Measurements from ENCODE around the gene FRY.

FRY gene

GRCh38 chr13:32247887-32248286 lies 216.3 kb downstream of the FRY start:
- Histone ChIP-seq H3K27me3 (ENCODE audit: control insufficient read depth in 5 of 5, insufficient read depth in 4 of 5, low read length in 5 of 5) (no peaks in the 10 kb centered on the region), H3K4me1 (ENCODE audit: control insufficient read depth in 5 of 5, insufficient read depth in 5 of 5, low read length in 5 of 5) (peaks cover 0 to 3% (median 0%) of the 10 kb centered on the region in 5 donors), H3K9me3 (ENCODE audit: control insufficient read depth in 5 of 5, low read length in 5 of 5) (no peaks in the 10 kb centered on the region), H3K4me3 (ENCODE audit: low read depth in 1 of 5, low read length in 5 of 5) (no peak overlapping the region), H3K36me3 (ENCODE audit: control insufficient read depth in 5 of 5, insufficient read depth in 5 of 5, low read length in 5 of 5) (peaks cover 3 to 30% (median 19%) of the 10 kb centered on the region in 5 donors), H3K9ac (ENCODE audit: low read length in 5 of 5) (no peak overlapping the region), H3K27ac (ENCODE audit: low read depth, low read length) (no peak overlapping the region)

GRCh38 chr13:32248801-32249200 lies 217.2 kb downstream of the FRY start:
- H3K27ac ChIP-seq (ENCODE audit: low read depth, low read length) = no peak overlapping the region
- peaks cover 3 to 30% (median 21%) of the 10 kb centered on the region in 5 donors for H3K36me3 ChIP-seq (ENCODE audit: control insufficient read depth in 5 of 5, insufficient read depth in 5 of 5, low read length in 5 of 5)
- H3K27me3 ChIP-seq (ENCODE audit: control insufficient read depth in 5 of 5, insufficient read depth in 4 of 5, low read length in 5 of 5) = no peaks in the 10 kb centered on the region
- H3K9ac ChIP-seq (ENCODE audit: low read length in 5 of 5) = no peak overlapping the region
- peaks cover 0 to 4% (median 0%) of the 10 kb centered on the region in 5 donors for H3K4me1 ChIP-seq (ENCODE audit: control insufficient read depth in 5 of 5, insufficient read depth in 5 of 5, low read length in 5 of 5)
- no peak overlapping the region for H3K4me3 ChIP-seq (ENCODE audit: low read depth in 1 of 5, low read length in 5 of 5)
- H3K9me3 ChIP-seq (ENCODE audit: control insufficient read depth in 5 of 5, low read length in 5 of 5) = no peaks in the 10 kb centered on the region

GRCh38 chr13:32252812-32253438 lies 221.4 kb downstream of the FRY start:
- no peak overlapping the region for H3K4me3 ChIP-seq (ENCODE audit: low read depth in 1 of 5, low read length in 5 of 5)
- H3K27ac ChIP-seq (ENCODE audit: low read depth, low read length) = no peak overlapping the region
- H3K4me1 ChIP-seq (ENCODE audit: control insufficient read depth in 5 of 5, insufficient read depth in 5 of 5, low read length in 5 of 5) = peaks cover 0 to 18% (median 0%) of the 10 kb centered on the region in 5 donors
- no peaks in the 10 kb centered on the region for H3K9me3 ChIP-seq (ENCODE audit: control insufficient read depth in 5 of 5, low read length in 5 of 5)
- peaks cover 0 to 32% (median 19%) of the 10 kb centered on the region in 5 donors for H3K36me3 ChIP-seq (ENCODE audit: control insufficient read depth in 5 of 5, insufficient read depth in 5 of 5, low read length in 5 of 5)
- no peaks in the 10 kb centered on the region for H3K27me3 ChIP-seq (ENCODE audit: control insufficient read depth in 5 of 5, insufficient read depth in 4 of 5, low read length in 5 of 5)
- H3K9ac ChIP-seq (ENCODE audit: low read length in 5 of 5) = no peak overlapping the region

GRCh38 chr13:32253911-32254399 lies 222.4 kb downstream of the FRY start:
- H3K4me1 ChIP-seq (ENCODE audit: control insufficient read depth in 5 of 5, insufficient read depth in 5 of 5, low read length in 5 of 5) = peaks cover 0 to 18% (median 0%) of the 10 kb centered on the region in 5 donors
- no peaks in the 10 kb centered on the region for H3K9me3 ChIP-seq (ENCODE audit: control insufficient read depth in 5 of 5, low read length in 5 of 5)
- no peaks in the 10 kb centered on the region for H3K27me3 ChIP-seq (ENCODE audit: control insufficient read depth in 5 of 5, insufficient read depth in 4 of 5, low read length in 5 of 5)
- peak overlapping the region; percentile 6 for H3K27ac ChIP-seq (ENCODE audit: low read depth, low read length)
- peak overlapping the region in 4 of 5 donors; percentile 43 to 55 (median 48) for H3K4me3 ChIP-seq (ENCODE audit: low read depth in 1 of 5, low read length in 5 of 5)
- peak overlapping the region in 1 of 5 donors; percentile 26 for H3K9ac ChIP-seq (ENCODE audit: low read length in 5 of 5)
- H3K36me3 ChIP-seq (ENCODE audit: control insufficient read depth in 5 of 5, insufficient read depth in 5 of 5, low read length in 5 of 5) = peaks cover 0 to 32% (median 19%) of the 10 kb centered on the region in 5 donors

GRCh38 chr13:32254416-32254815 lies 222.8 kb downstream of the FRY start:
- Histone ChIP-seq H3K27ac (ENCODE audit: low read depth, low read length) (peak overlapping the region; percentile 6), H3K9me3 (ENCODE audit: control insufficient read depth in 5 of 5, low read length in 5 of 5) (no peaks in the 10 kb centered on the region), H3K36me3 (ENCODE audit: control insufficient read depth in 5 of 5, insufficient read depth in 5 of 5, low read length in 5 of 5) (peaks cover 0 to 29% (median 18%) of the 10 kb centered on the region in 5 donors), H3K4me3 (ENCODE audit: low read depth in 1 of 5, low read length in 5 of 5) (peak overlapping the region in 4 of 5 donors; percentile 43 to 55 (median 48)), H3K27me3 (ENCODE audit: control insufficient read depth in 5 of 5, insufficient read depth in 4 of 5, low read length in 5 of 5) (no peaks in the 10 kb centered on the region), H3K4me1 (ENCODE audit: control insufficient read depth in 5 of 5, insufficient read depth in 5 of 5, low read length in 5 of 5) (peaks cover 0 to 18% (median 0%) of the 10 kb centered on the region in 5 donors), H3K9ac (ENCODE audit: low read length in 5 of 5) (peak overlapping the region in 1 of 5 donors; percentile 26)

- Histone ChIP-seq H3K9ac (ENCODE audit: low read length in 5 of 5) (peak overlapping the region in 1 of 5 donors; percentile 25), H3K4me1 (ENCODE audit: control insufficient read depth in 5 of 5, insufficient read depth in 5 of 5, low read length in 5 of 5) (peaks cover 0 to 18% (median 0%) of the 10 kb centered on the region in 5 donors), H3K27ac (ENCODE audit: low read depth, low read length) (peak overlapping the region; percentile 65), H3K36me3 (ENCODE audit: control insufficient read depth in 5 of 5, insufficient read depth in 5 of 5, low read length in 5 of 5) (peaks cover 0 to 22% (median 11%) of the 10 kb centered on the region in 5 donors), H3K9me3 (ENCODE audit: control insufficient read depth in 5 of 5, low read length in 5 of 5) (no peaks in the 10 kb centered on the region), H3K4me3 (ENCODE audit: low read depth in 1 of 5, low read length in 5 of 5) (peak overlapping the region in 3 of 5 donors; percentile 44 to 55 (median 51)), H3K27me3 (ENCODE audit: control insufficient read depth in 5 of 5, insufficient read depth in 4 of 5, low read length in 5 of 5) (no peaks in the 10 kb centered on the region)
Observed at GRCh38 chr13:32254916-32255723, 223.5 kb downstream of the FRY start.

GRCh38 chr13:32255724-32256109 lies 224.1 kb downstream of the FRY start:
- Histone ChIP-seq H3K9ac (ENCODE audit: low read length in 5 of 5) (no peak overlapping the region), H3K4me1 (ENCODE audit: control insufficient read depth in 5 of 5, insufficient read depth in 5 of 5, low read length in 5 of 5) (peaks cover 0 to 18% (median 0%) of the 10 kb centered on the region in 5 donors), H3K4me3 (ENCODE audit: low read depth in 1 of 5, low read length in 5 of 5) (peak overlapping the region in 2 of 5 donors; percentile 44 to 55), H3K9me3 (ENCODE audit: control insufficient read depth in 5 of 5, low read length in 5 of 5) (no peaks in the 10 kb centered on the region), H3K27me3 (ENCODE audit: control insufficient read depth in 5 of 5, insufficient read depth in 4 of 5, low read length in 5 of 5) (no peaks in the 10 kb centered on the region), H3K27ac (ENCODE audit: low read depth, low read length) (peak overlapping the region; percentile 65), H3K36me3 (ENCODE audit: control insufficient read depth in 5 of 5, insufficient read depth in 5 of 5, low read length in 5 of 5) (peaks cover 0 to 19% (median 7%) of the 10 kb centered on the region in 5 donors)

GRCh38 chr13:32256243-32256642 lies 224.7 kb downstream of the FRY start:
- Histone ChIP-seq H3K36me3 (ENCODE audit: control insufficient read depth in 5 of 5, insufficient read depth in 5 of 5, low read length in 5 of 5) (peaks cover 0 to 19% (median 4%) of the 10 kb centered on the region in 5 donors), H3K27me3 (ENCODE audit: control insufficient read depth in 5 of 5, insufficient read depth in 4 of 5, low read length in 5 of 5) (no peaks in the 10 kb centered on the region), H3K9me3 (ENCODE audit: control insufficient read depth in 5 of 5, low read length in 5 of 5) (no peaks in the 10 kb centered on the region), H3K27ac (ENCODE audit: low read depth, low read length) (no peak overlapping the region), H3K4me1 (ENCODE audit: control insufficient read depth in 5 of 5, insufficient read depth in 5 of 5, low read length in 5 of 5) (peaks cover 0 to 23% (median 2%) of the 10 kb centered on the region in 5 donors), H3K4me3 (ENCODE audit: low read depth in 1 of 5, low read length in 5 of 5) (peak overlapping the region in 1 of 5 donors; percentile 55), H3K9ac (ENCODE audit: low read length in 5 of 5) (no peak overlapping the region)

GRCh38 chr13:32257649-32258048 lies 226.1 kb downstream of the FRY start:
- H3K9me3 ChIP-seq (ENCODE audit: control insufficient read depth in 5 of 5, low read length in 5 of 5) = no peaks in the 10 kb centered on the region
- no peak overlapping the region for H3K4me3 ChIP-seq (ENCODE audit: low read depth in 1 of 5, low read length in 5 of 5)
- H3K36me3 ChIP-seq (ENCODE audit: control insufficient read depth in 5 of 5, insufficient read depth in 5 of 5, low read length in 5 of 5) = peaks cover 0 to 13% (median 4%) of the 10 kb centered on the region in 5 donors
- no peak overlapping the region for H3K9ac ChIP-seq (ENCODE audit: low read length in 5 of 5)
- peaks cover 2 to 36% (median 8%) of the 10 kb centered on the region in 5 donors for H3K4me1 ChIP-seq (ENCODE audit: control insufficient read depth in 5 of 5, insufficient read depth in 5 of 5, low read length in 5 of 5)
- H3K27ac ChIP-seq (ENCODE audit: low read depth, low read length) = no peak overlapping the region
- no peaks in the 10 kb centered on the region for H3K27me3 ChIP-seq (ENCODE audit: control insufficient read depth in 5 of 5, insufficient read depth in 4 of 5, low read length in 5 of 5)

GRCh38 chr13:32259116-32259515 lies 227.5 kb downstream of the FRY start:
- Histone ChIP-seq H3K9ac (ENCODE audit: low read length in 5 of 5) (no peak overlapping the region), H3K36me3 (ENCODE audit: control insufficient read depth in 5 of 5, insufficient read depth in 5 of 5, low read length in 5 of 5) (peaks cover 0 to 7% (median 1%) of the 10 kb centered on the region in 5 donors), H3K4me3 (ENCODE audit: low read depth in 1 of 5, low read length in 5 of 5) (no peak overlapping the region), H3K27me3 (ENCODE audit: control insufficient read depth in 5 of 5, insufficient read depth in 4 of 5, low read length in 5 of 5) (no peaks in the 10 kb centered on the region), H3K27ac (ENCODE audit: low read depth, low read length) (no peak overlapping the region), H3K9me3 (ENCODE audit: control insufficient read depth in 5 of 5, low read length in 5 of 5) (no peaks in the 10 kb centered on the region), H3K4me1 (ENCODE audit: control insufficient read depth in 5 of 5, insufficient read depth in 5 of 5, low read length in 5 of 5) (peaks cover 2 to 38% (median 8%) of the 10 kb centered on the region in 5 donors)

All from subcutaneous abdominal adipose tissue (tissue), 5 donors.